Uterus (tissue), 4 donors: ENCODE data around the gene DSEL. TPM values are rescaled to one million over a fixed set of nuclear protein-coding genes. Genes with fewer than 3 reads are reported as not detected.

ENCODE experiments used
- DNase-seq, 2 donors: peaks; one replicate each; pipeline ENCODE4 v3.0.0-alpha.2; 2019 to 2020
- H3K27ac ChIP-seq, 2 donors: fragments of 200-600 bp; sonication (generic); 1 replicate in 1 of 2; 2 replicates in 1 of 2; pipeline ENCODE4 v1.5.1; 2016 to 2018
- H3K27me3 ChIP-seq, 2 donors: fragments of 200-600 bp; sonication (generic); one replicate each; pipeline ENCODE4 v1.5.1; 2018 to 2019; ENCODE audit warnings: control low read depth in 1 of 2
- H3K36me3 ChIP-seq, 2 donors: fragments of 200-600 bp; sonication (generic); one replicate each; pipeline ENCODE4 v1.5.1; 2019; ENCODE audit warnings: control low read depth in 1 of 2
- H3K4me1 ChIP-seq, 2 donors: fragments of 200-600 bp; sonication (generic); one replicate each; pipeline ENCODE4 v1.5.1; 2018 to 2019; ENCODE audit warnings: control low read depth in 1 of 2
- H3K4me3 ChIP-seq, 2 donors: fragments of 200-600 bp; sonication (generic); 1 replicate in 1 of 2; 2 replicates in 1 of 2; pipeline ENCODE4 v1.5.1; 2018 to 2019; ENCODE audit warnings: mild to moderate bottlenecking in 1 of 2
- H3K9me3 ChIP-seq, 2 donors: fragments of 200-600 bp; sonication (generic); one replicate each; pipeline ENCODE4 v1.5.1; 2019; ENCODE audit warnings: control low read depth in 1 of 2
- CTCF ChIP-seq, 4 experiments: fragments of 200-600 bp in 2 of 4; fragments of 450-650 bp in 2 of 4; sonication (generic) in 2 of 4; IDR thresholded peaks; one replicate each; pipeline ENCODE4 v1.5.1; 2016 to 2019; ENCODE audit warnings: antibody characterized with exemption in 4 of 4, mild to moderate bottlenecking in 2 of 4, moderate library complexity in 1 of 4
- POLR2A ChIP-seq, 2 donors: fragments of 450-650 bp; IDR thresholded peaks; one replicate each; pipeline ENCODE4 v1.6.1; 2016; ENCODE audit warnings: antibody characterized with exemption in 2 of 2, mild to moderate bottlenecking in 1 of 2, moderate library complexity in 1 of 2
- intact Hi-C: fragments of 100-400 bp; cut with DNase I; formaldehyde crosslinking; loops from one replicate; pipeline ENCODE4 v1.15.1; 2023; ENCODE audit warnings: low total_unique reads
- total RNA-seq, 4 donors: library from RNA; depleted of rRNA in 3 of 4; stranded (reverse); fragments of >200 nt in 3 of 4; gene quantifications; one replicate each; pipeline versions ENCODE4 v1.1.0 to v1.2.4, GENCODE V29; 2014 to 2023
- donor health status: DM: yes; HTN: yes; CAD: no.

Gene DSEL
- total RNA-seq, 4 donors from 2014 or later, result 8.8 to 55.2 (median 12.1) TPM

- no peaks in the 10 kb centered on the region for H3K9me3 ChIP-seq
- intact Hi-C loops, result no loop called here
- H3K4me1 ChIP-seq, result peaks cover 0 to 5% of the 10 kb centered on the region in 2 donors
- H3K27ac ChIP-seq, result no peak overlapping the region
- H3K36me3 ChIP-seq, result no peaks in the 10 kb centered on the region
- DNase-seq, result no peak
- H3K27me3 ChIP-seq, result no peaks in the 10 kb centered on the region
- H3K4me3 ChIP-seq, result no peak overlapping the region
- TF ChIP-seq CTCF (IDR thresholded peaks at IDR 0.05), result no peak
- TF ChIP-seq POLR2A (IDR thresholded peaks at IDR 0.05), result no peak
Observed at GRCh38 chr18:67513280-67513679, 3.2 kb downstream of the DSEL start.

GRCh38 chr18:67511840-67512239, 4.7 kb downstream of the DSEL start:
- no peaks in the 10 kb centered on the region for H3K9me3 ChIP-seq
- DNase-seq, result no peak
- H3K27ac ChIP-seq, result no peak overlapping the region
- no peaks in the 10 kb centered on the region for H3K27me3 ChIP-seq
- H3K4me3 ChIP-seq, result no peak overlapping the region
- intact Hi-C loops, result no loop called here
- TF ChIP-seq POLR2A (IDR thresholded peaks at IDR 0.05), result no peak
- no peak for TF ChIP-seq CTCF (IDR thresholded peaks at IDR 0.05)
- H3K4me1 ChIP-seq, result no peaks in the 10 kb centered on the region
- H3K36me3 ChIP-seq, result no peaks in the 10 kb centered on the region

GRCh38 chr18:67510831-67511230, 5.7 kb downstream of the DSEL start:
- intact Hi-C loops, result no loop called here
- Histone ChIP-seq H3K27me3 (no peaks in the 10 kb centered on the region), H3K4me3 (no peak overlapping the region), H3K9me3 (no peaks in the 10 kb centered on the region), H3K27ac (no peak overlapping the region), H3K4me1 (no peaks in the 10 kb centered on the region), H3K36me3 (no peaks in the 10 kb centered on the region)
- TF ChIP-seq POLR2A (IDR thresholded peaks at IDR 0.05) (no peak), CTCF (IDR thresholded peaks at IDR 0.05) (no peak)
- no peak for DNase-seq

GRCh38 chr18:67509741-67510391, 6.7 kb downstream of the DSEL start:
- TF ChIP-seq CTCF (IDR thresholded peaks at IDR 0.05) (no peak), POLR2A (IDR thresholded peaks at IDR 0.05) (no peak)
- H3K4me1 ChIP-seq, result no peaks in the 10 kb centered on the region
- no peaks in the 10 kb centered on the region for H3K27me3 ChIP-seq
- H3K4me3 ChIP-seq, result no peak overlapping the region
- H3K27ac ChIP-seq, result no peak overlapping the region
- no peak for DNase-seq
- no peaks in the 10 kb centered on the region for H3K36me3 ChIP-seq
- no peaks in the 10 kb centered on the region for H3K9me3 ChIP-seq
- intact Hi-C loops, result no loop called here

GRCh38 chr18:67508146-67508545, 8.4 kb downstream of the DSEL start:
- Histone ChIP-seq H3K36me3 (no peaks in the 10 kb centered on the region), H3K4me3 (no peak overlapping the region), H3K9me3 (no peaks in the 10 kb centered on the region), H3K27me3 (no peaks in the 10 kb centered on the region), H3K27ac (no peak overlapping the region), H3K4me1 (no peaks in the 10 kb centered on the region)
- no peak for DNase-seq
- no peak for TF ChIP-seq CTCF (IDR thresholded peaks at IDR 0.05)
- intact Hi-C loops, result no loop called here
